ENCODE data around the gene CAMTA1. TPM values are rescaled to one million over a fixed set of nuclear protein-coding genes. Genes with fewer than 3 reads are reported as not detected.

Gene CAMTA1
- total RNA-seq, 1 donor from 2014 or later = 81.6 TPM

GRCh38 chr1:6960860-6961259, 175.6 kb downstream of the CAMTA1 start:
- Mint-ChIP-seq H3K9me3 (ENCODE audit: unreplicated experiment) (no peaks in the 10 kb centered on the region), H3K27me3 (ENCODE audit: unreplicated experiment) (peaks cover 25% of the 10 kb centered on the region), H3K4me3 (ENCODE audit: unreplicated experiment) (no peak overlapping the region), H3K4me1 (ENCODE audit: unreplicated experiment) (peaks cover 20% of the 10 kb centered on the region), H3K27ac (ENCODE audit: unreplicated experiment) (no peak overlapping the region), H3K36me3 (ENCODE audit: unreplicated experiment) (no peaks in the 10 kb centered on the region)
- no peak for DNase-seq (ENCODE audit: extremely low spot score, unreplicated experiment)
- TF ChIP-seq CTCF (IDR thresholded peaks at IDR 0.05) = no peak

- Mint-ChIP-seq H3K4me3 (ENCODE audit: unreplicated experiment) (no peak overlapping the region), H3K36me3 (ENCODE audit: unreplicated experiment) (no peaks in the 10 kb centered on the region), H3K9me3 (ENCODE audit: unreplicated experiment) (no peaks in the 10 kb centered on the region), H3K4me1 (ENCODE audit: unreplicated experiment) (peaks cover 20% of the 10 kb centered on the region), H3K27ac (ENCODE audit: unreplicated experiment) (no peak overlapping the region), H3K27me3 (ENCODE audit: unreplicated experiment) (peaks cover 27% of the 10 kb centered on the region)
- TF ChIP-seq CTCF (IDR thresholded peaks at IDR 0.05) = no peak
- no peak for DNase-seq (ENCODE audit: extremely low spot score, unreplicated experiment)
Measured at GRCh38 chr1:6961289-6961688, 176.0 kb downstream of the CAMTA1 start.

GRCh38 chr1:6961905-6962477, 176.7 kb downstream of the CAMTA1 start:
- no peak overlapping the region for H3K4me3 Mint-ChIP-seq (ENCODE audit: unreplicated experiment)
- peaks cover 20% of the 10 kb centered on the region for H3K4me1 Mint-ChIP-seq (ENCODE audit: unreplicated experiment)
- TF ChIP-seq CTCF (IDR thresholded peaks at IDR 0.05) = no peak
- no peak overlapping the region for H3K27ac Mint-ChIP-seq (ENCODE audit: unreplicated experiment)
- no peak for DNase-seq (ENCODE audit: extremely low spot score, unreplicated experiment)
- H3K27me3 Mint-ChIP-seq (ENCODE audit: unreplicated experiment) = peaks cover 27% of the 10 kb centered on the region
- no peaks in the 10 kb centered on the region for H3K9me3 Mint-ChIP-seq (ENCODE audit: unreplicated experiment)
- no peaks in the 10 kb centered on the region for H3K36me3 Mint-ChIP-seq (ENCODE audit: unreplicated experiment)

- Mint-ChIP-seq H3K27me3 (ENCODE audit: unreplicated experiment) (peaks cover 26% of the 10 kb centered on the region), H3K36me3 (ENCODE audit: unreplicated experiment) (no peaks in the 10 kb centered on the region), H3K4me3 (ENCODE audit: unreplicated experiment) (no peak overlapping the region), H3K27ac (ENCODE audit: unreplicated experiment) (no peak overlapping the region), H3K4me1 (ENCODE audit: unreplicated experiment) (peaks cover 21% of the 10 kb centered on the region), H3K9me3 (ENCODE audit: unreplicated experiment) (no peaks in the 10 kb centered on the region)
- DNase-seq (ENCODE audit: extremely low spot score, unreplicated experiment) = no peak
- TF ChIP-seq CTCF (IDR thresholded peaks at IDR 0.05) = no peak
Measured at GRCh38 chr1:6962478-6962995, 177.3 kb downstream of the CAMTA1 start.

- no peak overlapping the region for H3K27ac Mint-ChIP-seq (ENCODE audit: unreplicated experiment)
- no peak for DNase-seq (ENCODE audit: extremely low spot score, unreplicated experiment)
- H3K9me3 Mint-ChIP-seq (ENCODE audit: unreplicated experiment) = no peaks in the 10 kb centered on the region
- H3K36me3 Mint-ChIP-seq (ENCODE audit: unreplicated experiment) = no peaks in the 10 kb centered on the region
- no peak for TF ChIP-seq CTCF (IDR thresholded peaks at IDR 0.05)
- peaks cover 29% of the 10 kb centered on the region for H3K27me3 Mint-ChIP-seq (ENCODE audit: unreplicated experiment)
- H3K4me1 Mint-ChIP-seq (ENCODE audit: unreplicated experiment) = peaks cover 22% of the 10 kb centered on the region
- H3K4me3 Mint-ChIP-seq (ENCODE audit: unreplicated experiment) = no peak overlapping the region
Measured at GRCh38 chr1:6962996-6963911, 178.0 kb downstream of the CAMTA1 start.
